Erythroblast (primary cell): ENCODE results near the gene S100A7.
"Not testable (repeated sequence)": the region's sequence is repeated elsewhere in the genome, so short reads cannot be mapped to it uniquely, and the experiment has no call there.

Experiments used
- DNase-seq, 2 experiments: peaks; one replicate each; lab custom pipeline; 2025; lab: John Stamatoyannopoulos, UW
- GATA1 ChIP-seq: IDR thresholded peaks from 2 replicates; pipeline ENCODE4 v1.6.1; 2011; ENCODE audit warnings: low read depth, mild to moderate bottlenecking, control low read depth, low read length, moderate library complexity
- POLR2A ChIP-seq: IDR thresholded peaks from 2 replicates; pipeline ENCODE4 v1.6.1; 2011; ENCODE audit warnings: mild to moderate bottlenecking, low read length

Gene S100A7

DNA sequence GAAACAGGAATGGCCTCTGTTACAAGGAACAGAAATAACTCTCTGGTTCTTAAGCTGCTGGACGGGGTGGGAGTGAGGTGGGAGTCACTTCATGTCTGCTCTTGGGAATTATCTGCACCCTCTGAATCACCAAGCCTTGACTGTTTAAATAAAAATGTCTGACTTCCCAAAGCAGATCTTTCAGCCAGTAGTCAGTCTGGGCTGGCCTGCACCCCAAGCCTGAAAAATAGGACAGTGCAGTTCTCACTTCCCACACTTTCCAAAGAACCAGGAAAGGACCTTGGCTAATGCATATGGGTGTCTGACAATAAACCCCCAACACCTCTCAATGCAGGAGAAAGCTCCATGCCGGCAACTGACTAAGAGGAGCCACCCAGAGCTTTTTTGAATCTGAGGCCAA, 796 bp downstream of the S100A7 start:
- no peak for DNase-seq
- TF ChIP-seq POLR2A (no peak), GATA1 (no peak)

GRCh38 chr1:153456396-153456795, 4.1 kb downstream of the S100A7 start:
- no peak for DNase-seq
- no peak for TF ChIP-seq GATA1
- no peak for TF ChIP-seq POLR2A

DNA sequence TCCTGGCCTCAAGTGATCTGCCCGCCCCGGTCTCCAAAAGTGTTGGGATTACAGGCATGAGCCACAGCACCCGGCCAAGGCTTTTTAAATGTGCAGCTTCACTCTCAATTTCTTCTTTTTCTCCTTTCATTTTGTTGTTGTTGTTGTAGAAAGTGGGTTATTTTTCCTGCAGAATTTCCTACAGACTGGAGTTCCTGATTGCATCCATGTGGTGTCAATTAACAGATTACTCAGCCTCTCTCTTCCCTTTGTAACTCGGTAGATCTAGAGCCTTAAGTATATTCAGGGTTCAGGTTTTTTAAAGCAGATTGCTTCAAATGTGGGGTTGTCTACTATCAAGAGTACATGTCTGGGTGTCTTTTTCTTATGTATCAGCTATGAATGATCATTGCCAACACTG, 11.6 kb downstream of the S100A7 start:
- DNase-seq = not testable (repeated sequence)

GRCh38 chr1:153447498-153448170, 12.8 kb downstream of the S100A7 start:
- no peak for TF ChIP-seq POLR2A
- TF ChIP-seq GATA1 = no peak
- no peak for DNase-seq

GRCh38 chr1:153444078-153444477, 16.4 kb downstream of the S100A7 start:
- TF ChIP-seq GATA1 = no peak
- no peak for TF ChIP-seq POLR2A
- no peak for DNase-seq

DNA sequence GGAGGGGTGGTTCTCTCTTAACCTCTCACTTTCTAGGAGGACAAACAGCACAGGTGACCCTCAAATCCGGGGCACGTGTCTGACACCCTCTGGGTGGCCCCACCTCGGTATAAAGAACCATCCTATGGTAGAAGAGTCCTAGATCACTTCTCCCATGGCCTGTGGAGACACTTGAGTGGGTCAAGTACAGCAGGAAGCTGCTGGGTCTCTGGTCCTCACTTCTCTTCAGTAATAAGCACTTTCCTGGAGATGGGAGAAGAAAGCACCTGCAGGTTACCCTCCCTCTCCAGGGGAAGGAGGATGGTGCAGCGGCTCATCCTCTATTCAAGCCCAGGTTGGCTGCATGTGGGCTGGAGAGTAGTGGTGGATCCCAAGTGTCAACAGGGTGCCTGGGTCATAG, 17.0 kb downstream of the S100A7 start:
- DNase-seq = no peak
- TF ChIP-seq GATA1 = no peak
- no peak for TF ChIP-seq POLR2A

DNA sequence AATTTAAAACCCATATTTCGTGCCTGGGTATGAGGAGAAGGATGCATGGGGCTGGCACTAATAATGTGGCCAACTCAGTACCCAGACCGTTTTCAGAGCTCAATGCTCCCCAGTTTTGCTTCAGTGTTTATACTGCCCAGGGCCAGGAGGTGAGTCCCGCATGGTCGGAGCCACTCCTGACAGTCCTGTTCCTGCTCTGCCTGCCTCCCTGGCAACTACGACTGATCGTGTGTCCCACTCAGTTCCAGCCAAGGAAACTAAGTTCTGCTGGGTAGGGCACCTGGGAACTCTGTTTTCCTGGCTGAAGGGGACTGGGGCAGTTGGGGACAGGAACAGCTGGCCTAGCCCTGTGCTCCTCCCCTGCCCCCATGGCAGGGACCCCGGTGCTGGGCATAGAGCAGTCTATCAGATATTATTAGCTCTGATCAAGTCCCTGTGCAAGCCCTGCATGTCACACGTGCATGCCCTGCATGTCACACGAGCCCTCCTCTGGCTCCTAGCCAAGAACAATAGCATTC, 19.2 kb downstream of the S100A7 start:
- no peak for DNase-seq
- no peak for TF ChIP-seq GATA1
- no peak for TF ChIP-seq POLR2A

GRCh38 chr1:153439273-153439672, 21.2 kb downstream of the S100A7 start:
- TF ChIP-seq GATA1 (no peak), POLR2A (no peak)

DNA sequence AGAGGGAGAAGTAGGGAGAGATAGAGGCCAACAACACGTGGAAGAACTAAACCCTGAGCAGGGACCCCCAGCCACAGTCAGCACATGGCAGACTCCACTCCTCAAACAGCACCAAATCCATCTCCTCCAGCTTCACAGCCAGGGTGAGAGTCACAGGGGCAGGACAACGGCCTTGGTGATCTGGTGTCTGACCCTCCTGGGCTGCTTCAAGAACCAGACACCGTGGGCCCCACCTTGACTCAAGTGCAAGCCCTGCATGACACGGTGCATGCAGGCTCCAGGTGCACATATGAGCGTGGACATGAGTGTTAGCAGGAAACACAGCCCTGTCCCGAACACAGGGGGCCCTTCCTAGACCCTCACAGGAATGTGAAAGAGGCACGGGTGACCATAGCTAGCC, 21.9 kb downstream of the S100A7 start:
- no peak for DNase-seq

More at GRCh38 chr1:153439273-153439672, 21.2 kb downstream of the S100A7 start:
- no peak for DNase-seq

GRCh38 chr1:153437236-153437635, 23.2 kb downstream of the S100A7 start:
- no peak for DNase-seq
- no peak for TF ChIP-seq POLR2A
- TF ChIP-seq GATA1 = no peak

More for the DNA sequence above, 21.9 kb downstream of the S100A7 start:
- TF ChIP-seq POLR2A (no peak), GATA1 (no peak)

- TF ChIP-seq POLR2A = no peak
- TF ChIP-seq GATA1 = no peak
- peak; percentile 63 to 82 for DNase-seq
Observed at GRCh38 chr1:153434746-153435455, 25.6 kb downstream of the S100A7 start.

- TF ChIP-seq POLR2A (no peak), GATA1 (no peak)
Observed at GRCh38 chr1:153432874-153433681, 27.4 kb downstream of the S100A7 start.

GRCh38 chr1:153431928-153432327, 28.5 kb downstream of the S100A7 start:
- no peak for DNase-seq
- no peak for TF ChIP-seq POLR2A
- no peak for TF ChIP-seq GATA1

More at GRCh38 chr1:153432874-153433681, 27.4 kb downstream of the S100A7 start:
- DNase-seq = peak; percentile 52 to 74
